HepG2 (cell line): ENCODE measurements around the gene PARVB. TPM values are rescaled to one million over a fixed set of nuclear protein-coding genes. Genes with fewer than 3 reads are reported as not detected.

Source experiments
- ATAC-seq: fragments of 200-7000 bp; cut with Tn5 transposase; 3 replicates; pipeline ENCODE4 v1.9.1; 2020; ENCODE audit warnings: mild to moderate bottlenecking, moderate library complexity
- BruUV-seq: library from RNA; stranded (reverse); fragments of 400-500 nt; replicated peaks from 2 replicates; lab custom pipeline; 2021; lab: Mats Ljungman, UMichigan
- CTCF ChIA-PET: fragments of 300-600 bp; formaldehyde crosslinking; extraction: SDS; loops from one replicate; lab custom pipeline; 2021; ENCODE audit warnings: low total read pairs, inconsistent platforms, low intra/inter-chr PET ratio; lab: Yijun Ruan, JAX
- POLR2A ChIA-PET: fragments of 350-600 bp; sonication (Branson Sonifier 250); formaldehyde crosslinking; loops from one replicate; lab custom pipeline; 2020; ENCODE audit warnings: antibody characterized with exemption, inconsistent platforms; lab: Yijun Ruan, JAX
- DNase-seq: peaks from one replicate; pipeline ENCODE4 v3.0.0-alpha.2; 2015; ENCODE audit warnings: low spot score
- FAIRE-seq: peaks from 3 replicates; lab custom pipeline; 2011; peaks lifted over from hg19 to GRCh38; lab: Jason Lieb, UNC
- H2AFZ ChIP-seq: one replicate; pipeline ENCODE4 v1.6.1; 2011; ENCODE audit warnings: low read length, inconsistent platforms
- H3K27ac ChIP-seq: fragments of 300-600 bp; 3 replicates; pipeline ENCODE4 v1.8.0; 2011; ENCODE audit warnings: mixed run types, mild to moderate bottlenecking, mixed read lengths, low read length, inconsistent platforms; ENCODE audit not compliant: insufficient read depth; ENCODE audit errors: extremely low read length
- H3K27me3 ChIP-seq, 2 experiments: fragments of 200-600 bp in 1 of 2; 2 replicates in 1 of 2; 3 replicates in 1 of 2; pipeline versions ENCODE4 v1.6.0 to v1.8.0; 2011; ENCODE audit warnings: low read length in 2 of 2, mild to moderate bottlenecking in 2 of 2, moderate library complexity in 2 of 2, inconsistent platforms in 1 of 2; ENCODE audit not compliant: insufficient read depth in 2 of 2, control insufficient read depth in 1 of 2
- H3K36me3 ChIP-seq, 2 experiments: fragments of 200-600 bp in 1 of 2; replicated peaks in 1 of 2; 2 replicates in 1 of 2; 3 replicates in 1 of 2; pipeline versions ENCODE4 v1.5.1 to v1.8.0; 2011; ENCODE audit warnings: low read length in 2 of 2, inconsistent platforms in 1 of 2; ENCODE audit not compliant: insufficient read depth in 2 of 2, control insufficient read depth in 1 of 2
- H3K4me1 ChIP-seq: 2 replicates; pipeline ENCODE4 v1.5.1; 2012; ENCODE audit warnings: low read length, inconsistent platforms; ENCODE audit not compliant: insufficient read depth
- H3K4me2 ChIP-seq: 2 replicates; pipeline ENCODE4 v1.6.0; 2011; ENCODE audit warnings: low read depth, low read length, inconsistent platforms
- H3K4me3 ChIP-seq, 3 experiments: fragments of 200-600 bp in 1 of 3; sonication (generic), shearing (Covaris generic) in 1 of 3; replicated peaks in 1 of 3; 2 replicates each; pipeline ENCODE4 v1.5.1; 2011 to 2016; ENCODE audit warnings: low read length in 3 of 3, inconsistent platforms in 2 of 3, low read depth in 2 of 3, mild to moderate bottlenecking in 2 of 3, control low read depth in 1 of 3, mixed read lengths in 1 of 3; ENCODE audit not compliant: insufficient read depth in 1 of 3
- H3K79me2 ChIP-seq: one replicate; pipeline ENCODE4 v1.6.1; 2011; ENCODE audit warnings: low read length, inconsistent platforms; ENCODE audit not compliant: insufficient read depth
- H3K9ac ChIP-seq: 2 replicates; pipeline ENCODE4 v1.6.0; 2011; ENCODE audit warnings: mild to moderate bottlenecking, low read depth, low read length, inconsistent platforms; ENCODE audit not compliant: insufficient read depth
- H3K9me3 ChIP-seq: 2 replicates; pipeline ENCODE4 v1.5.1; 2012; ENCODE audit warnings: mild to moderate bottlenecking, low read length
- H4K20me1 ChIP-seq: 2 replicates; pipeline ENCODE4 v1.6.0; 2011; ENCODE audit warnings: inconsistent platforms, mild to moderate bottlenecking, low read length, moderate library complexity; ENCODE audit not compliant: insufficient read depth
- DMAP1 ChIP-seq: IDR thresholded peaks from 2 replicates; pipeline ENCODE4 v1.6.1; 2016
- HNRNPL ChIP-seq: fragments of 200-400 bp; formaldehyde crosslinking; IDR thresholded peaks from 2 replicates; pipeline ENCODE4 v1.6.1; 2017; ENCODE audit warnings: mild to moderate bottlenecking, low read depth, low read length
- KMT2A ChIP-seq: sonication (generic); formaldehyde crosslinking; IDR thresholded peaks from 2 replicates; pipeline ENCODE4 v1.4.0; 2020; ENCODE audit warnings: missing genetic modification reagents
- LCORL ChIP-seq, 2 experiments: fragments of 450-650 bp in 1 of 2; sonication (generic) in 1 of 2; formaldehyde crosslinking in 1 of 2; IDR thresholded peaks; 2 replicates each; pipeline versions ENCODE4 v1.5.0 to v1.6.1; 2017 to 2020; ENCODE audit warnings: antibody characterized with exemption in 1 of 2, missing genetic modification reagents in 1 of 2
- MAFK ChIP-seq, 2 experiments: IDR thresholded peaks in 1 of 2; conservative IDR thresholded peaks in 1 of 2; 2 replicates each; pipeline ENCODE4 v1.6.1; 2011; ENCODE audit warnings: improper control_type of control experiment in 2 of 2, low read length in 2 of 2
- SETDB1 ChIP-seq: sonication (generic); formaldehyde crosslinking; IDR thresholded peaks from 2 replicates; pipeline ENCODE4 v1.5.1; 2020; ENCODE audit warnings: missing genetic modification reagents, mild to moderate bottlenecking, borderline replicate concordance
- STAG1 ChIP-seq: sonication (generic); formaldehyde crosslinking; IDR thresholded peaks from 2 replicates; pipeline ENCODE4 v1.4.0; 2020; ENCODE audit warnings: missing genetic modification reagents
- TGIF2 ChIP-seq: IDR thresholded peaks from 2 replicates; pipeline ENCODE4 v1.6.1; 2016; ENCODE audit warnings: control low read depth, missing compliant biosample characterization
- TOE1 ChIP-seq: sonication (generic); formaldehyde crosslinking; IDR thresholded peaks from 2 replicates; pipeline ENCODE4 v1.4.0; 2020; ENCODE audit warnings: mild to moderate bottlenecking, missing genetic modification reagents
- WIZ ChIP-seq: sonication (generic); formaldehyde crosslinking; IDR thresholded peaks from 2 replicates; pipeline ENCODE4 v1.5.1; 2020; ENCODE audit warnings: mild to moderate bottlenecking, missing genetic modification reagents
- ZNF234 ChIP-seq: sonication (generic); formaldehyde crosslinking; conservative IDR thresholded peaks from 2 replicates; pipeline ENCODE4 v1.5.1; 2020; ENCODE audit warnings: mild to moderate bottlenecking, missing genetic modification reagents
- ZNF577 ChIP-seq: sonication (generic); formaldehyde crosslinking; IDR thresholded peaks from 2 replicates; pipeline ENCODE4 v1.4.0; 2020; ENCODE audit warnings: mild to moderate bottlenecking, low read depth, missing genetic modification reagents, borderline replicate concordance
- ZNF703 ChIP-seq: sonication (generic); formaldehyde crosslinking; IDR thresholded peaks from 2 replicates; pipeline ENCODE4 v1.5.1; 2020; ENCODE audit warnings: missing genetic modification reagents, mild to moderate bottlenecking, moderate library complexity, borderline replicate concordance
- ZNF777 ChIP-seq: sonication (generic); formaldehyde crosslinking; IDR thresholded peaks from 2 replicates; pipeline ENCODE4 v1.4.0; 2020; ENCODE audit warnings: missing genetic modification reagents
- WGBS: methylation state at CpG from one replicate; pipeline ENCODE4 v1.1.6; 2017; ENCODE audit warnings: low lambda C conversion rate; 5-methylcytosine and 5-hydroxymethylcytosine counted together
- in situ Hi-C: cut with HindIII; loops from 2 replicates; pipeline ENCODE4 v1.10.0; 2017; ENCODE audit warnings: low pct_unique_long_range_greater_than_20kb; ENCODE audit not compliant: extremely low pct_ligation_motif_present
- intact Hi-C: fragments of 100-400 bp; cut with micrococcal nuclease; formaldehyde crosslinking; loops from one replicate; pipeline ENCODE4 v1.10.0; 2022; ENCODE audit not compliant: unreplicated experiment
- polyA plus RNA-seq, 8 experiments: library from polyadenylated mRNA; depleted of rRNA in 3 of 8; stranded (reverse) in 7 of 8; unstranded in 1 of 8; fragments of >200 nt; fragmentation: Illumina TruSeq in 4 of 8; extraction: Trizol in 4 of 8; gene quantifications; 2 replicates each; pipeline versions ENCODE4 v1.2.1 to v1.2.3, GENCODE V29; 2011 to 2016; ENCODE audit warnings: low read depth in 4 of 8, missing spikeins in 1 of 8, mixed read lengths in 1 of 8; ENCODE audit not compliant: insufficient read depth in 1 of 8
- total RNA-seq, 5 experiments: library from RNA; depleted of rRNA; stranded (reverse); fragments of >200 nt; fragmentation: Illumina TruSeq; extraction: Trizol; gene quantifications; 2 replicates each; pipeline ENCODE4 v1.2.3, GENCODE V29; 2016; ENCODE audit warnings: low read depth in 1 of 5
- TF ChIP-seq, protein P1 (sequence below): IDR thresholded peaks from 2 replicates; pipeline ENCODE4 v1.6.1; 2012; ENCODE audit warnings: inconsistent platforms
- TF ChIP-seq, protein P2 (sequence below): sonication (generic); formaldehyde crosslinking; conservative IDR thresholded peaks from 2 replicates; pipeline ENCODE4 v1.8.0; 2022; ENCODE audit warnings: low read depth, missing genetic modification reagents

The PARVB gene
- total and polyA plus RNA-seq, 2 of the 13 experiments (the other 11 are each of a cell fraction or from before 2014, with no cell fraction given): 0.11 to 0.15 TPM

DNA sequence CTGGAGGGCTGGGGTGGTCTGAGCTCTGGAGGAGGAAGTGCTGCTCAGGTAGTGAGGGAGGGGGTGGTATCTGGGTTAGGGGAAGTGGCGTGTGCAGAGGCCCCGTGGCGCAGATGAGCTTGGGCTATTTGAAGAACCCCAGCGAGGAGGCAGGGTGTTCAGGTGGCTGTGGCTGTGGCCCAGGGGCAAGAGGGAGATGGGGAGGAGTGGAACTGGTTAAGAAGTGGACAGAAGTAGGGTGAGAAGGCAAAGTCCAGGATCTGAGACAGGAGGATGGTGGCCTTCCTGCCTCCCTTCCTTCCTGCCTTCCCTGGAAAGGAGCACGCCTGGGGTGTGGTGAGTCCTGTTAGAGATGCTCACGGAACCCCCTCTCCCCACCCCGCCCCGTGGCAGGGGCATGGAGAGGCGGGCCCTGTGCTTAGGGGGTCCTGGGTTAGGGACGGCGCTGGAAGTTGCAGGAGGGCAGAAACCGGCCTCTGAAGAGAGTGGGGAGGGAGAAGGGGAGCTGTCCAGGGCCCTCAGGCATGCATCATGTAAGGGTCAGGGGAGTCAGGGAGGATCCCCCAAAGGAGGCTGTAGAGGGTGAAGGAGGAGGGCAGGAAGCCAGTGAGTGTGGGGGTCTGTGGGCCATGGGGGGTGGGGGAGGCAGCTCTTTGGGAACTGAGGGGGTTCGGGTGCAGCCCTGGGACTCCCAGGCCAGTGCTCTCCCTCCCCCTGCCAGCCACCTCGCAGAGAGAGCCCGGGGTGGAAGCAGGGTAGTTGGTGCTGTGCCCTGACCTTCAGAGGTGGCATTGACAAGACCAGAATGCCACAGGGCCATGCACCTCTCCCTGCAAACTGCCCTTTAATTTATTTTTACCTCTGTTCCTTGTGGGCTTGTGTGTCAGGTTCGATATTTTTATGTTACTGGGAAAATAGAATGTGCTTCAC, 92.9 kb downstream of the PARVB start:
- Histone ChIP-seq H3K79me2 (no peaks in the 10 kb centered on the region), H3K9me3 (no peaks in the 10 kb centered on the region), H3K36me3 (no peaks in the 10 kb centered on the region), H3K4me3 (no peak overlapping the region), H3K27me3 (no peaks in the 10 kb centered on the region; a peak in 1 of 5 replicates), H3K4me1 (no peaks in the 10 kb centered on the region), H3K9ac (no peak overlapping the region), H3K27ac (no peak overlapping the region), H2AFZ (no peak overlapping the region), H3K4me2 (no peak overlapping the region), H4K20me1 (no peaks in the 10 kb centered on the region)
- DNase-seq: no peak
- intact Hi-C loops (no loop called here), in situ Hi-C loops (no loop called here)
- FAIRE-seq: no peak
- ATAC-seq: no peak
- CTCF ChIA-PET: no interaction called here
- TF ChIP-seq ZNF777 (CRISPR knock-in tag) (no peak), ZNF577 (CRISPR knock-in tag) (no peak), SETDB1 (CRISPR knock-in tag) (no peak), WIZ (no peak)
- POLR2A ChIA-PET: no interaction called here
- BruUV-seq: no TSS peak
- WGBS: 12% methylated on average over 12 of the region's 16 CpGs

DNA sequence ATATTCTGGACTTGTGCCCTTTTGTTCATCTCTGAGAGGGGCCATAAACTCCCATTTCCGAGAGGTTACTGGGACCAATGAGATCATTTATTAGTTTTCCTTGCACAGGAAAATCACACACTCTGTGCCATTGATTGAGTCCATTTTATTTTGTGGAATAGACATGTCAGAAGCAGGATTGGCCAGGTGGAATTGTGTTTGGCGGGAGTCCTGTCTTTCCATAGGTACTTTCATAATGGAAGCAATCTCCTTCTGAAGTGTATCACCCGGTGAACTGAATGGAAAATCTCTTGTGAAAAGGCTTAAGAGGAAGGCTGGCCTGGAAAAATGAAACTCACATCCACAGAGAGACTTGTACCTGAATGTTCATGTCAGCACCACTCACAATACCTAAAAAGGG, 93.6 kb downstream of the PARVB start:
- H3K27ac ChIP-seq: no peak overlapping the region
- WGBS: 0% methylated on average over 3 of the region's 3 CpGs
- TF ChIP-seq, protein P1, sequence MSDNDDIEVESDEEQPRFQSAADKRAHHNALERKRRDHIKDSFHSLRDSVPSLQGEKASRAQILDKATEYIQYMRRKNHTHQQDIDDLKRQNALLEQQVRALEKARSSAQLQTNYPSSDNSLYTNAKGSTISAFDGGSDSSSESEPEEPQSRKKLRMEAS: no peak
- TF ChIP-seq DMAP1 (CRISPR knock-in tag) (no peak), LCORL (IDR thresholded peaks at IDR 0.05) (no peak), LCORL (CRISPR knock-in tag; IDR thresholded peaks at IDR 0.05) (no peak), TGIF2 (CRISPR knock-in tag) (no peak), ZNF703 (CRISPR knock-in tag) (no peak), TOE1 (CRISPR knock-in tag) (no peak), KMT2A (CRISPR knock-in tag) (no peak), HNRNPL (no peak), ZNF234 (no peak), STAG1 (CRISPR knock-in tag) (no peak), MAFK (conservative IDR thresholded peaks at IDR 0.05 in 1 of 2, IDR thresholded peaks at IDR 0.05 in 1 of 2; ENCODE audit: low read length in 2 of 2) (no peak)
- TF ChIP-seq, protein P2, sequence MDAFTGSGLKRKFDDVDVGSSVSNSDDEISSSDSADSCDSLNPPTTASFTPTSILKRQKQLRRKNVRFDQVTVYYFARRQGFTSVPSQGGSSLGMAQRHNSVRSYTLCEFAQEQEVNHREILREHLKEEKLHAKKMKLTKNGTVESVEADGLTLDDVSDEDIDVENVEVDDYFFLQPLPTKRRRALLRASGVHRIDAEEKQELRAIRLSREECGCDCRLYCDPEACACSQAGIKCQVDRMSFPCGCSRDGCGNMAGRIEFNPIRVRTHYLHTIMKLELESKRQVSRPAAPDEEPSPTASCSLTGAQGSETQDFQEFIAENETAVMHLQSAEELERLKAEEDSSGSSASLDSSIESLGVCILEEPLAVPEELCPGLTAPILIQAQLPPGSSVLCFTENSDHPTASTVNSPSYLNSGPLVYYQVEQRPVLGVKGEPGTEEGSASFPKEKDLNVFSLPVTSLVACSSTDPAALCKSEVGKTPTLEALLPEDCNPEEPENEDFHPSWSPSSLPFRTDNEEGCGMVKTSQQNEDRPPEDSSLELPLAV (CRISPR knock-in tag): no peak

More for the DNA sequence above, 93.6 kb downstream of the PARVB start:
- no peaks in the 10 kb centered on the region for H3K9me3 ChIP-seq
- in situ Hi-C loops: no loop called here
- no peak overlapping the region for H3K4me2 ChIP-seq
- no peak for DNase-seq
- intact Hi-C loops: no loop called here
- BruUV-seq: no TSS peak
- FAIRE-seq: no peak
- ATAC-seq: no peak
- ChIA-PET CTCF (no interaction called here), POLR2A (no interaction called here)
- no peaks in the 10 kb centered on the region for H3K4me1 ChIP-seq
- no peak overlapping the region for H3K4me3 ChIP-seq
- H3K27me3 ChIP-seq: no peaks in the 10 kb centered on the region; a peak in 1 of 5 replicates
- H3K79me2 ChIP-seq: no peaks in the 10 kb centered on the region
- H3K9ac ChIP-seq: no peak overlapping the region
- no peaks in the 10 kb centered on the region for H3K36me3 ChIP-seq
- H2AFZ ChIP-seq: no peak overlapping the region
- no peaks in the 10 kb centered on the region for H4K20me1 ChIP-seq
